ENCODE data around the gene FITM2. TPM values are rescaled to one million over a fixed set of nuclear protein-coding genes. Genes with fewer than 3 reads are reported as not detected.

Gene FITM2
- total and polyA plus RNA-seq, 2 donors (not counting 1 experiment from before 2014, with no cell fraction given): 2.0 to 4.3 TPM

DNA sequence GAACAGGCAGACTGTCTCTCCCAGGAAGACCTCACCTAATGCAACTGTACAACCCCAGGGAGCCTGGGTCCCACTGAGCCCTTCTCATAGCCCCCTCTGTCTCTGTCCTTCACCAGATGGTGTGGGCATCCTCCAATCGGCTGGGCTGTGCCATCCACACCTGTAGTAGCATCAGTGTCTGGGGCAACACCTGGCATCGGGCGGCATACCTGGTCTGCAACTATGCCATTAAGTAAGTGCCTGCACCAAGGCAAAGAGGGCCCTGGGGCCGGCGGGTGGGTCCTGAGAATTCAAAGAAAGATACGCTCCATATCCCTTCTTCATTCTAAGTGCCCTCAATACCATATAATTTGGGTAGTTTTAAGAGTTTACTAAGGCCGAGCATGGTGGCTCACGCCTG lies 34.1 kb upstream of the FITM2 start:
- Mint-ChIP-seq H3K27ac (no peak overlapping the region), H3K27me3 (peaks cover 14% of the 10 kb centered on the region), H3K4me3 (no peak overlapping the region), H3K4me1 (no peaks in the 10 kb centered on the region), H3K9me3 (ENCODE audit: insufficient read depth) (no peaks in the 10 kb centered on the region)
- CTCF ChIA-PET: no interaction called here
- Histone ChIP-seq H3K36me3 (replicated peaks in 1 of 2; ENCODE audit: control extremely low read depth in 1 of 2, control insufficient read depth in 1 of 2, extremely low read depth in 1 of 2, insufficient read depth in 2 of 2, low read length in 1 of 2) (no peaks in the 10 kb centered on the region), H2AFZ (ENCODE audit: insufficient read depth, low read depth, low read length, poor library complexity, severe bottlenecking) (no peak overlapping the region), H3K4me2 (replicated peaks; ENCODE audit: low read depth, low read length, poor library complexity, severe bottlenecking) (no peak overlapping the region), H3K27ac (ENCODE audit: low read length in 2 of 2) (no peak overlapping the region), H3K4me1 (ENCODE audit: control insufficient read depth in 2 of 2, insufficient read depth in 2 of 2, low read length in 2 of 2) (no peaks in the 10 kb centered on the region), H3K27me3 (replicated peaks in 1 of 4; ENCODE audit: control extremely low read depth in 1 of 4, control insufficient read depth in 3 of 4, insufficient read depth in 4 of 4, low read length in 3 of 4) (no peaks in the 10 kb centered on the region), H4K20me1 (ENCODE audit: control insufficient read depth, insufficient read depth, low read length, poor library complexity, severe bottlenecking) (no peaks in the 10 kb centered on the region), H3K4me3 (ENCODE audit: control extremely low read depth in 1 of 5, extremely low read depth in 1 of 5, insufficient read depth in 1 of 5, low read depth in 2 of 5, low read length in 4 of 5) (no peak overlapping the region), H3K79me2 (ENCODE audit: control insufficient read depth, insufficient read depth, low read length) (no peaks in the 10 kb centered on the region), H3K9me3 (ENCODE audit: control extremely low read depth in 1 of 3, control insufficient read depth in 2 of 3, insufficient read depth in 1 of 3, low read length in 2 of 3) (no peaks in the 10 kb centered on the region), H3K9ac (ENCODE audit: low read length) (no peak overlapping the region)
- DNase-seq: no peak
- 91% methylated on average over 4 of the region's 8 CpGs for WGBS (ENCODE audit: insufficient coverage)
- POLR2A ChIA-PET: no interaction called here
- intact Hi-C loops (cut with micrococcal nuclease): no loop called here
- ATAC-seq (ENCODE audit: low read depth): no peak
- TF ChIP-seq EZH2 (IDR thresholded peaks at IDR 0.05; ENCODE audit: borderline replicate concordance, insufficient read depth, low read depth, low read length, poor library complexity, severe bottlenecking): no peak
- TF ChIP-seq, protein P1, sequence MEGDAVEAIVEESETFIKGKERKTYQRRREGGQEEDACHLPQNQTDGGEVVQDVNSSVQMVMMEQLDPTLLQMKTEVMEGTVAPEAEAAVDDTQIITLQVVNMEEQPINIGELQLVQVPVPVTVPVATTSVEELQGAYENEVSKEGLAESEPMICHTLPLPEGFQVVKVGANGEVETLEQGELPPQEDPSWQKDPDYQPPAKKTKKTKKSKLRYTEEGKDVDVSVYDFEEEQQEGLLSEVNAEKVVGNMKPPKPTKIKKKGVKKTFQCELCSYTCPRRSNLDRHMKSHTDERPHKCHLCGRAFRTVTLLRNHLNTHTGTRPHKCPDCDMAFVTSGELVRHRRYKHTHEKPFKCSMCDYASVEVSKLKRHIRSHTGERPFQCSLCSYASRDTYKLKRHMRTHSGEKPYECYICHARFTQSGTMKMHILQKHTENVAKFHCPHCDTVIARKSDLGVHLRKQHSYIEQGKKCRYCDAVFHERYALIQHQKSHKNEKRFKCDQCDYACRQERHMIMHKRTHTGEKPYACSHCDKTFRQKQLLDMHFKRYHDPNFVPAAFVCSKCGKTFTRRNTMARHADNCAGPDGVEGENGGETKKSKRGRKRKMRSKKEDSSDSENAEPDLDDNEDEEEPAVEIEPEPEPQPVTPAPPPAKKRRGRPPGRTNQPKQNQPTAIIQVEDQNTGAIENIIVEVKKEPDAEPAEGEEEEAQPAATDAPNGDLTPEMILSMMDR (IDR thresholded peaks at IDR 0.05): no peak

DNA sequence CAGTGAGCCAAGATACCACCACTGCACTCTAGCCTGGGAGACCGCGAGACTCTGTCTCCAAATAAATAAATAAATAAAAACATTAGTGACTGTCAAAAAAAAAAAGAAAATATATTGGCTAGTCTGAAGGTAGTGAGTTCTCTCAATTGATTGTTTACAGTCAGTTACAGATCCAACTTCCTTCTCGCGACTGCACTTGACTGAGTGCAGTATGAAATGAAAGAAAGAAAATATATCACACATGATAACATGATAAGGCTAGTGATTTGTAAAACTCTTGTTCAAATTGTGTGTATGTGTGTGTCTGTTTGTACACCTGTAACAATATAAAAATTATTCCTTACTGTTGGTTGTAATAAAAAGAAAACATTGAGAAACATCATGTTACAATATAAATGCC lies 33.7 kb upstream of the FITM2 start:
- Histone ChIP-seq H3K36me3 (replicated peaks in 1 of 2; ENCODE audit: control extremely low read depth in 1 of 2, control insufficient read depth in 1 of 2, extremely low read depth in 1 of 2, insufficient read depth in 2 of 2, low read length in 1 of 2) (no peaks in the 10 kb centered on the region), H3K9ac (ENCODE audit: low read length) (no peak overlapping the region), H3K4me1 (ENCODE audit: control insufficient read depth in 2 of 2, insufficient read depth in 2 of 2, low read length in 2 of 2) (no peaks in the 10 kb centered on the region), H3K79me2 (ENCODE audit: control insufficient read depth, insufficient read depth, low read length) (no peaks in the 10 kb centered on the region), H3K27me3 (replicated peaks in 1 of 4; ENCODE audit: control extremely low read depth in 1 of 4, control insufficient read depth in 3 of 4, insufficient read depth in 4 of 4, low read length in 3 of 4) (no peaks in the 10 kb centered on the region), H4K20me1 (ENCODE audit: control insufficient read depth, insufficient read depth, low read length, poor library complexity, severe bottlenecking) (no peaks in the 10 kb centered on the region), H3K27ac (ENCODE audit: low read length in 2 of 2) (no peak overlapping the region), H3K4me3 (ENCODE audit: control extremely low read depth in 1 of 5, extremely low read depth in 1 of 5, insufficient read depth in 1 of 5, low read depth in 2 of 5, low read length in 4 of 5) (no peak overlapping the region), H3K4me2 (replicated peaks; ENCODE audit: low read depth, low read length, poor library complexity, severe bottlenecking) (no peak overlapping the region), H2AFZ (ENCODE audit: insufficient read depth, low read depth, low read length, poor library complexity, severe bottlenecking) (no peak overlapping the region), H3K9me3 (ENCODE audit: control extremely low read depth in 1 of 3, control insufficient read depth in 2 of 3, insufficient read depth in 1 of 3, low read length in 2 of 3) (no peaks in the 10 kb centered on the region)
- CTCF ChIA-PET: no interaction called here
- Mint-ChIP-seq H3K27ac (no peak overlapping the region), H3K4me3 (no peak overlapping the region), H3K4me1 (no peaks in the 10 kb centered on the region), H3K27me3 (peaks cover 11% of the 10 kb centered on the region), H3K9me3 (ENCODE audit: insufficient read depth) (no peaks in the 10 kb centered on the region)
- no CpG with 5 or more reads among the region's 4 CpGs for WGBS (ENCODE audit: insufficient coverage)
- DNase-seq (no peak), ATAC-seq (ENCODE audit: low read depth) (no peak)
- intact Hi-C loops (cut with micrococcal nuclease): no loop called here
- POLR2A ChIA-PET: no interaction called here
- TF ChIP-seq EZH2 (IDR thresholded peaks at IDR 0.05; ENCODE audit: borderline replicate concordance, insufficient read depth, low read depth, low read length, poor library complexity, severe bottlenecking): no peak
